Adrenal gland (tissue), 12 donors: Measurements from ENCODE around the gene LRRC66. TPM values are rescaled to one million over a fixed set of nuclear protein-coding genes. Genes with fewer than 3 reads are reported as not detected.

Experiments used
- DNase-seq, 7 donors: peaks; one replicate each; pipeline ENCODE4 v3.0.0-alpha.2; 2019 to 2020
- H3K27ac ChIP-seq, 5 donors: fragments of 200-600 bp; sonication (generic) in 4 of 5; 1 replicate in 3 of 5; 2 replicates in 2 of 5; pipeline versions ENCODE4 v1.5.1 to v1.8.0; 2016 to 2020; ENCODE audit warnings: mild to moderate bottlenecking in 1 of 5
- H3K27me3 ChIP-seq: fragments of 200-600 bp; 2 replicates; pipeline ENCODE4 v1.8.0; 2021
- H3K36me3 ChIP-seq, 2 donors: fragments of 200-600 bp; replicated peaks in 1 of 2; 1 replicate in 1 of 2; 2 replicates in 1 of 2; pipeline versions ENCODE4 v1.5.1 to v1.8.0; 2018 to 2022
- H3K4me1 ChIP-seq, 2 donors: fragments of 200-600 bp; replicated peaks in 1 of 2; 1 replicate in 1 of 2; 2 replicates in 1 of 2; pipeline versions ENCODE4 v1.5.1 to v1.8.0; 2018 to 2021
- H3K4me3 ChIP-seq, 4 donors: fragments of 200-600 bp; sonication (generic) in 3 of 4; one replicate each; pipeline ENCODE4 v1.5.1; 2016 to 2018
- H3K9me3 ChIP-seq, 3 donors: fragments of 200-600 bp; sonication (generic) in 1 of 3; replicated peaks in 1 of 3; 1 replicate in 2 of 3; 2 replicates in 1 of 3; pipeline versions ENCODE4 v1.5.1 to v1.8.0; 2016 to 2021
- POLR2A ChIP-seq, 2 donors: fragments of 450-650 bp; IDR thresholded peaks; one replicate each; pipeline ENCODE4 v1.6.1; 2017; ENCODE audit warnings: antibody characterized with exemption in 2 of 2, mild to moderate bottlenecking in 2 of 2, moderate library complexity in 1 of 2
- WGBS, 4 donors: extraction: QIAGEN DNeasy Blood & Tissue Kit in 2 of 4; methylation state at CpG; one replicate each; pipeline versions ENCODE4 v1.1.5 to v1.1.7; 2013 to 2017; 5-methylcytosine and 5-hydroxymethylcytosine counted together
- intact Hi-C, 2 donors: fragments of 100-400 bp; cut with DNase I; formaldehyde crosslinking; loops; one replicate each; pipeline versions ENCODE4 v1.14.1 to v1.15.0; 2022 to 2023
- polyA plus RNA-seq, 3 donors: library from polyadenylated mRNA; stranded (reverse); fragments of 200-250 nt in 2 of 3; fragments of 350-450 nt in 1 of 3; fragmentation: Illumina TruSeq in 1 of 3; extraction: RNeasy Lipid Tissue Mini Kit (QIAGEN cat#74804) in 1 of 3; gene quantifications; one replicate each; pipeline ENCODE4 v1.2.3, GENCODE V29; 2013 to 2014
- total RNA-seq, 9 donors: library from RNA; depleted of rRNA in 4 of 9; stranded (reverse); fragments of >200 nt in 4 of 9; fragments of 120-200 nt in 1 of 9; fragmentation: NEBNext Ultra II Directional in 1 of 9; extraction: Animal tissue kit (Norgen Biotek cat#: 25700) in 1 of 9; gene quantifications; one replicate each; pipeline versions ENCODE4 v1.1.0 to v1.2.4, GENCODE V29; 2013 to 2023
- TF ChIP-seq, protein P1 (sequence below), 6 experiments: fragments of 450-650 bp in 4 of 6; fragments of 200-600 bp in 2 of 6; sonication (generic) in 1 of 6; IDR thresholded peaks; 1 replicate in 5 of 6; 2 replicates in 1 of 6; pipeline versions ENCODE4 v1.5.1 to v1.8.0; 2016 to 2021; ENCODE audit warnings: antibody characterized with exemption in 6 of 6, mild to moderate bottlenecking in 2 of 6, moderate library complexity in 1 of 6
- donor health status: healthy with polysubstance abuse.
- donor health status: Bipolar disorder and iron deficiency.
- donor health status: DM: yes; HTN: yes; CAD: no.
- donor health status: DM: no; HTN: no; CAD: no.
- donor health status: DM: no; HTN: no; CAD: no.
- donor health status: DM: yes; HTN: yes; CAD: no.

The LRRC66 gene
- total and polyA plus RNA-seq, 12 donors, result 0.14 to 1.0 (median 0.31) TPM; not detected in 2

GRCh38 chr4:52028970-52029369 is 8.8 kb upstream of the LRRC66 start:
- no peak for DNase-seq
- no peak overlapping the region for H3K27ac ChIP-seq
- peaks cover 0 to 11% of the 10 kb centered on the region in 2 donors for H3K4me1 ChIP-seq
- peaks cover 0 to 30% of the 10 kb centered on the region in 2 donors for H3K36me3 ChIP-seq
- intact Hi-C loops, result loop anchor here (10.0 kb wide), 2 partner anchors 124 to 134 kb away; no protein-coding TSS in a partner anchor
- 80 to 96% (median 84%) methylated on average over 1 of the region's 1 CpG for WGBS, 4 donors
- no peak overlapping the region for H3K4me3 ChIP-seq
- no peaks in the 10 kb centered on the region for H3K9me3 ChIP-seq
- TF ChIP-seq, protein P1, sequence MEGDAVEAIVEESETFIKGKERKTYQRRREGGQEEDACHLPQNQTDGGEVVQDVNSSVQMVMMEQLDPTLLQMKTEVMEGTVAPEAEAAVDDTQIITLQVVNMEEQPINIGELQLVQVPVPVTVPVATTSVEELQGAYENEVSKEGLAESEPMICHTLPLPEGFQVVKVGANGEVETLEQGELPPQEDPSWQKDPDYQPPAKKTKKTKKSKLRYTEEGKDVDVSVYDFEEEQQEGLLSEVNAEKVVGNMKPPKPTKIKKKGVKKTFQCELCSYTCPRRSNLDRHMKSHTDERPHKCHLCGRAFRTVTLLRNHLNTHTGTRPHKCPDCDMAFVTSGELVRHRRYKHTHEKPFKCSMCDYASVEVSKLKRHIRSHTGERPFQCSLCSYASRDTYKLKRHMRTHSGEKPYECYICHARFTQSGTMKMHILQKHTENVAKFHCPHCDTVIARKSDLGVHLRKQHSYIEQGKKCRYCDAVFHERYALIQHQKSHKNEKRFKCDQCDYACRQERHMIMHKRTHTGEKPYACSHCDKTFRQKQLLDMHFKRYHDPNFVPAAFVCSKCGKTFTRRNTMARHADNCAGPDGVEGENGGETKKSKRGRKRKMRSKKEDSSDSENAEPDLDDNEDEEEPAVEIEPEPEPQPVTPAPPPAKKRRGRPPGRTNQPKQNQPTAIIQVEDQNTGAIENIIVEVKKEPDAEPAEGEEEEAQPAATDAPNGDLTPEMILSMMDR (IDR thresholded peaks at IDR 0.05), result no peak
- TF ChIP-seq POLR2A (IDR thresholded peaks at IDR 0.05), result no peak
- no peaks in the 10 kb centered on the region for H3K27me3 ChIP-seq

- Histone ChIP-seq H3K4me1 (no peaks in the 10 kb centered on the region), H3K4me3 (no peak overlapping the region), H3K27ac (no peak overlapping the region), H3K27me3 (no peaks in the 10 kb centered on the region), H3K9me3 (no peaks in the 10 kb centered on the region), H3K36me3 (peaks cover 0 to 7% of the 10 kb centered on the region in 2 donors)
- intact Hi-C loops, result no loop called here
- TF ChIP-seq POLR2A (IDR thresholded peaks at IDR 0.05), result no peak
- TF ChIP-seq, protein P1 (IDR thresholded peaks at IDR 0.05), result no peak
- 0 to 52% (median 38%) methylated on average over 1 of the region's 1 CpG for WGBS, 4 donors
- no peak for DNase-seq
These were observed 2.3 kb downstream of the LRRC66 start for GRCh38 chr4:52017814-52018213.

GRCh38 chr4:52016981-52017380 is 3.2 kb downstream of the LRRC66 start:
- Histone ChIP-seq H3K4me3 (no peak overlapping the region), H3K36me3 (no peaks in the 10 kb centered on the region), H3K9me3 (no peaks in the 10 kb centered on the region), H3K4me1 (no peaks in the 10 kb centered on the region), H3K27me3 (no peaks in the 10 kb centered on the region), H3K27ac (no peak overlapping the region)
- intact Hi-C loops, result no loop called here
- DNase-seq, result no peak
- TF ChIP-seq, protein P1 (IDR thresholded peaks at IDR 0.05), result no peak
- no peak for TF ChIP-seq POLR2A (IDR thresholded peaks at IDR 0.05)
- 83 to 90% (median 87%) methylated on average over 3 of the region's 3 CpGs for WGBS, 4 donors

GRCh38 chr4:52015366-52015765 is 4.8 kb downstream of the LRRC66 start:
- no peak for DNase-seq
- intact Hi-C loops, result no loop called here

More at GRCh38 chr4:52015366-52015765, 4.8 kb downstream of the LRRC66 start:
- Histone ChIP-seq H3K27ac (no peak overlapping the region), H3K36me3 (no peaks in the 10 kb centered on the region), H3K9me3 (no peaks in the 10 kb centered on the region), H3K27me3 (no peaks in the 10 kb centered on the region), H3K4me3 (no peak overlapping the region), H3K4me1 (no peaks in the 10 kb centered on the region)
- TF ChIP-seq POLR2A (IDR thresholded peaks at IDR 0.05), result no peak
- TF ChIP-seq, protein P1 (IDR thresholded peaks at IDR 0.05), result no peak
- WGBS, 4 donors, result 80 to 87% (median 83%) methylated on average over 7 of the region's 7 CpGs
